ENCODE measurements around the gene GP9. TPM values are rescaled to one million over a fixed set of nuclear protein-coding genes. Genes with fewer than 3 reads are reported as not detected.

Gene GP9
- not detected in 2 replicates for total RNA-seq

DNA sequence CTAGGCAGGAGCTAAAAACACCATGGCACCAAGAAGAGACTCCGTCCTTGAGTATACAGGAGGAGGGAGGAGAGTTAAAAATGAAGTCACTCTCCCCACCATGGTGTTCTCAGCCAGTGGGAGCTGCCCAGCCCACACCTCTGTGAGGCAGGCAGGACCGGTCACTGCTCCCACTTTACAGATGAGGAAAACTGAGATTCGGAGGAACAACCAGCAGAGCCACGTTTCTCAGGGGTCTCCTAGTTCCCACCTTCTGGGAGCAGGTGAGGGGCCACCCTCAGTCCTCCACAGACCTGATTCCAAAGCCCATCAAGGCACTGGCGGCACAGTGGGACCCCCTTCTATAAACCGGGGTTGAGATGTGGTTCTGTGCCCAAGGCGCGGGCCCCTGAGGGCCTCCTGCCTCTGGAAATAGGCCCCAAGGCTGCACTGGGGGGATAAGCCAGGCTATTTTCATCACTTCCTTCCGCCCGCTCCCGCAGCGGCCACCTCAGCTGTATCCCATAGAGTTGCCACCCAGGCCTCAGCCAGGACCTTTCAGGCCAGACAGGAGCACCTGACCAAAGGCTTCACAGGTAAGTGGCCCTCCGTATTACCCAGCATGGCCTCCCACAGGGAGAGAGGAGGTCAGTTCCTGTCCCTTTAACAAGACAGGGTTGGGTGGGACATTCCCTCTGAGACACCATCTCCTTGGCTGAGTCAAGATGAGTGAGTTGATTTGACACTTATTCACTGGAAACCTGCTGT is at the start of gene GP9:
GP9 (plus strand) TSS at position 504 of the 747 bp plus-strand sequence. CDS start 961 bp downstream, outside the sequence.

Other genes starting within 250 kb of the GP9 start
- 40.7 and 43.0 TPM in 2 replicates for gene ACAD9, start 181.2 kb upstream of the GP9 start, total RNA-seq
- gene CFAP92, start 66.7 kb upstream of the GP9 start, total RNA-seq, result under 0.01 and 0.37 TPM in 2 replicates
- gene EFCC1, start 59.5 kb upstream of the GP9 start, total RNA-seq, result not detected in 2 replicates
- gene RAB43, start 61.0 kb downstream of the GP9 start, total RNA-seq, result 5.1 and 8.4 TPM in 2 replicates
- 22.8 and 31.5 TPM in 2 replicates for gene ISY1, start 100.3 kb downstream of the GP9 start, total RNA-seq
- 217 and 230 TPM in 2 replicates for gene CNBP, start 123.1 kb downstream of the GP9 start, total RNA-seq
- 253 and 336 TPM in 2 replicates for gene COPG1, start 188.8 kb downstream of the GP9 start, total RNA-seq
- 11.8 and 19.5 TPM in 2 replicates for gene HMCES, start 218.1 kb downstream of the GP9 start, total RNA-seq